SU-DHL-6 (cell line): Measurements from ENCODE around the gene TMEM115.

ENCODE experiments used
- EZH2phosphoT487 ChIP-seq: fragments of 200-600 bp; sonication (generic), shearing (Covaris generic); conservative IDR thresholded peaks from 2 replicates; pipeline ENCODE4 v1.6.1; 2018; ENCODE audit warnings: mild to moderate bottlenecking, antibody characterized with exemption, low read length, moderate library complexity, mixed read lengths
- TF ChIP-seq, protein P1 (sequence below): fragments of 200-600 bp; sonication (generic); IDR thresholded peaks from one replicate; pipeline ENCODE4 v1.5.1; 2017; ENCODE audit warnings: antibody characterized with exemption, mild to moderate bottlenecking, low read length, moderate library complexity; ENCODE audit not compliant: insufficient read depth, poor library complexity, severe bottlenecking

DNA sequence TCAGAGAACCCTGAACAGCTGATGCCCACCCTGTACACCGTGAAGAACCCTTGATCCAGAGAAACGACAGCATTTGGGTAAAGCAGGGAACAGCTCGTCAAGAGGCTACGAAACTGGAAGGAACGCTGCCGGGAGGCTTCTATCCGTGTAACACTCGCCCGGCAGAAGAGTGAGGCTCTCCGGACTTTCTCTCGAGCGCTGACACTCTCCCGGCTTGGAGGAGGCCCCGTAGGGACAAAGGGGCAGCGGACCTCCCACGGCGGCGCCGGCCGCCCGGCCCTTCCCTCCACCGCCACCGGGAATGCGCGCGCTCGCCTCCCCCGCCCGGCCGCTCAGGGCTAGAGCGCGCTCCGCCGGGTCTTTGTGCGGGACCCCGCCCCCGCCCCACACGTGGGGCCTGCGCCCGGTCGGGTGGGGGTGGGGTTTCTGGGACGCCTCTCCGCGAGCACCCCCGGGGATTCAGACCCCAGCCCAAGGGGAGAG lies 38.4 kb downstream of the TMEM115 start:
- TF ChIP-seq, protein P1, sequence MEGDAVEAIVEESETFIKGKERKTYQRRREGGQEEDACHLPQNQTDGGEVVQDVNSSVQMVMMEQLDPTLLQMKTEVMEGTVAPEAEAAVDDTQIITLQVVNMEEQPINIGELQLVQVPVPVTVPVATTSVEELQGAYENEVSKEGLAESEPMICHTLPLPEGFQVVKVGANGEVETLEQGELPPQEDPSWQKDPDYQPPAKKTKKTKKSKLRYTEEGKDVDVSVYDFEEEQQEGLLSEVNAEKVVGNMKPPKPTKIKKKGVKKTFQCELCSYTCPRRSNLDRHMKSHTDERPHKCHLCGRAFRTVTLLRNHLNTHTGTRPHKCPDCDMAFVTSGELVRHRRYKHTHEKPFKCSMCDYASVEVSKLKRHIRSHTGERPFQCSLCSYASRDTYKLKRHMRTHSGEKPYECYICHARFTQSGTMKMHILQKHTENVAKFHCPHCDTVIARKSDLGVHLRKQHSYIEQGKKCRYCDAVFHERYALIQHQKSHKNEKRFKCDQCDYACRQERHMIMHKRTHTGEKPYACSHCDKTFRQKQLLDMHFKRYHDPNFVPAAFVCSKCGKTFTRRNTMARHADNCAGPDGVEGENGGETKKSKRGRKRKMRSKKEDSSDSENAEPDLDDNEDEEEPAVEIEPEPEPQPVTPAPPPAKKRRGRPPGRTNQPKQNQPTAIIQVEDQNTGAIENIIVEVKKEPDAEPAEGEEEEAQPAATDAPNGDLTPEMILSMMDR = no peak
- no peak for TF ChIP-seq EZH2phosphoT487
